ENCODE data around the gene RABGGTA.
A peak's percentile ranks its signal among the peaks of the same experiment; 100 is the strongest.

The RABGGTA gene

GRCh38 chr14:24282736-24283135, 11.3 kb upstream of the RABGGTA start:
- H3K4me3 ChIP-seq (replicated peaks; ENCODE audit: low read depth, low read length), result no peak overlapping the region
- TF ChIP-seq, protein P1, sequence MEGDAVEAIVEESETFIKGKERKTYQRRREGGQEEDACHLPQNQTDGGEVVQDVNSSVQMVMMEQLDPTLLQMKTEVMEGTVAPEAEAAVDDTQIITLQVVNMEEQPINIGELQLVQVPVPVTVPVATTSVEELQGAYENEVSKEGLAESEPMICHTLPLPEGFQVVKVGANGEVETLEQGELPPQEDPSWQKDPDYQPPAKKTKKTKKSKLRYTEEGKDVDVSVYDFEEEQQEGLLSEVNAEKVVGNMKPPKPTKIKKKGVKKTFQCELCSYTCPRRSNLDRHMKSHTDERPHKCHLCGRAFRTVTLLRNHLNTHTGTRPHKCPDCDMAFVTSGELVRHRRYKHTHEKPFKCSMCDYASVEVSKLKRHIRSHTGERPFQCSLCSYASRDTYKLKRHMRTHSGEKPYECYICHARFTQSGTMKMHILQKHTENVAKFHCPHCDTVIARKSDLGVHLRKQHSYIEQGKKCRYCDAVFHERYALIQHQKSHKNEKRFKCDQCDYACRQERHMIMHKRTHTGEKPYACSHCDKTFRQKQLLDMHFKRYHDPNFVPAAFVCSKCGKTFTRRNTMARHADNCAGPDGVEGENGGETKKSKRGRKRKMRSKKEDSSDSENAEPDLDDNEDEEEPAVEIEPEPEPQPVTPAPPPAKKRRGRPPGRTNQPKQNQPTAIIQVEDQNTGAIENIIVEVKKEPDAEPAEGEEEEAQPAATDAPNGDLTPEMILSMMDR (IDR thresholded peaks at IDR 0.05; ENCODE audit: insufficient read depth, low read length, poor library complexity, severe bottlenecking), result no peak
- no peaks in the 10 kb centered on the region for H3K27me3 ChIP-seq (replicated peaks; ENCODE audit: control insufficient read depth, insufficient read depth, low read length)
- H3K36me3 ChIP-seq (ENCODE audit: control insufficient read depth, insufficient read depth, low read length), result no peaks in the 10 kb centered on the region
- DNase-seq (ENCODE audit: extremely low read depth, insufficient read length), result no peak

DNA sequence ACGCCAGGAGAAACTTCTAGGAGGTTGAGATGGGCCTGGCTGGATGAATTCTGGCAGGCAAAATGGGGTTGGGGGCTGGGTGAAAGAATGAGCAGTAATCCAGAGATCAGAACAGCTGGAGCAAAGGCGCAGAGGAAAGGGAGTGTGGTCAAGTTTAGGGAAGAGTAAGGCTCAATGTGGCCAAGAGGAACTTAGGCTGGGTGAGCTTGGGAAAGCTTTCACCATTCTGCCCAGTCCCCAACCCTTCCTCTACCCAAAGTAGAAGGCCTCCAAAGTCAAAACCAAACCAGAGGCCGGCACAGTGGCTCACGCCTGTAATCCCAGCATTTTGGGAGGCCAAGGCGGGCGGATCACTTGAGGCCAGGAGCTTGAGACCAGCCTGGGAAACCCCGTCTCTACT, 10.2 kb upstream of the RABGGTA start:
- no peaks in the 10 kb centered on the region for H3K27me3 ChIP-seq (replicated peaks; ENCODE audit: control insufficient read depth, insufficient read depth, low read length)
- H3K4me3 ChIP-seq (replicated peaks; ENCODE audit: low read depth, low read length), result no peak overlapping the region
- DNase-seq (ENCODE audit: extremely low read depth, insufficient read length), result no peak
- TF ChIP-seq, protein P1 (IDR thresholded peaks at IDR 0.05; ENCODE audit: insufficient read depth, low read length, poor library complexity, severe bottlenecking), result no peak
- H3K36me3 ChIP-seq (ENCODE audit: control insufficient read depth, insufficient read depth, low read length), result no peaks in the 10 kb centered on the region

GRCh38 chr14:24280797-24281460, 9.5 kb upstream of the RABGGTA start:
- TF ChIP-seq, protein P1 (IDR thresholded peaks at IDR 0.05; ENCODE audit: insufficient read depth, low read length, poor library complexity, severe bottlenecking), result no peak
- no peaks in the 10 kb centered on the region for H3K36me3 ChIP-seq (ENCODE audit: control insufficient read depth, insufficient read depth, low read length)
- H3K27me3 ChIP-seq (replicated peaks; ENCODE audit: control insufficient read depth, insufficient read depth, low read length), result no peaks in the 10 kb centered on the region
- DNase-seq (ENCODE audit: extremely low read depth, insufficient read length), result no peak
- H3K4me3 ChIP-seq (replicated peaks; ENCODE audit: low read depth, low read length), result no peak overlapping the region

DNA sequence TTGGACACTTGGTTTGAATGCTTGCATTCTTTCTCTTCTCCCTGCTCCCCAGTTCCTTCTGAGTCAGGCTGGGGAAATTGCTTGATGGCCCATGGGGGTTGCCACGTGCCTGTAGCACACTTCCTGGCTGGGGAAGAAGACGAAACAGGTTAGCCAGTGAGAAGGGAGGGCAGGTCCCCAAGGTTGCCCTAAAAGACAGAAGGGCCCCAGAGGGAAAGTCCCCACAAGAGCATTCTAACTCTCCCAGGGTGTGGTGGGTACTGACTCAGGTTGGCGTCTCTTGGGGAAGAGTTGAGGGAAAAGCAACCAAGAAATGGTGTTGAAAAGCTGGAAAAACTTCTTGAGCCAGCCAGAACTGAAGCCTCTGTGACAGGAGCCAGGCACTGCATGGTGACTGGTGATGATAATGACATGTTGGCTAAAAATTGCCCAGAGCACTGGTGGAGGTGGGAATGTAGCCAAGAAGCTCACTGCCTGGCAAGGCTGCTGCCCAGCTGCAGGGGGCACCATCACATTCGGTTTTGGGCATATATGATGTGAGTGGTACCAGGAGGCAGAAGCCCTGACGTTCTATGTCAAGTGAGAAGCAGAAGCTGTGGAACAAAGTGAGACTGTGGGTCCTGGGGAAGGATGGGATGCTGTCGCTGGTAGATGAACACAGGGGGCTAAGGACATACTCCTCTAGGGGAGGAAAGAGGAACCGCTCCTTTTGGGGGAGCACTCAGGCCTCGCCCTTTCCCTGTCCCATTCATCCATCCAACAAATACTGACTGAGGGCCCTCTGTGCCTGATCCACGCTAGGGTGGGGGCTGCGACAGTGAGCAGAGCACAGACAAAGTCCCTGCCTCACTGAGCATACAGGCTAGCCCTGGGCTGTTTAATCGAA, 8.1 kb upstream of the RABGGTA start:
- no peaks in the 10 kb centered on the region for H3K36me3 ChIP-seq (ENCODE audit: control insufficient read depth, insufficient read depth, low read length)
- TF ChIP-seq, protein P1 (IDR thresholded peaks at IDR 0.05; ENCODE audit: insufficient read depth, low read length, poor library complexity, severe bottlenecking), result peak; percentile 58
- peak; percentile 43 for DNase-seq (ENCODE audit: extremely low read depth, insufficient read length)
- no peak overlapping the region for H3K4me3 ChIP-seq (replicated peaks; ENCODE audit: low read depth, low read length)
- H3K27me3 ChIP-seq (replicated peaks; ENCODE audit: control insufficient read depth, insufficient read depth, low read length), result no peaks in the 10 kb centered on the region

GRCh38 chr14:24278424-24278823, 7.0 kb upstream of the RABGGTA start:
- TF ChIP-seq, protein P1 (IDR thresholded peaks at IDR 0.05; ENCODE audit: insufficient read depth, low read length, poor library complexity, severe bottlenecking), result no peak
- Histone ChIP-seq H3K36me3 (ENCODE audit: control insufficient read depth, insufficient read depth, low read length) (no peaks in the 10 kb centered on the region), H3K4me3 (replicated peaks; ENCODE audit: low read depth, low read length) (no peak overlapping the region), H3K27me3 (replicated peaks; ENCODE audit: control insufficient read depth, insufficient read depth, low read length) (no peaks in the 10 kb centered on the region)
- no peak for DNase-seq (ENCODE audit: extremely low read depth, insufficient read length)

Measured in GM06990 (cell line).